Activated CD4-positive, alpha-beta T cell treated with anti-CD3 and anti-CD28 coated beads, Interleukin-2, amount 10 ng/mL, durations not matched to agents 7 days and 5 days (primary cell): ENCODE results near the gene SLC26A1. TPM values are rescaled to one million over a fixed set of nuclear protein-coding genes. Genes with fewer than 3 reads are reported as not detected.

ENCODE experiments used
- CTCF ChIA-PET: fragments of 350-600 bp; sonication (Branson Sonifier 250); formaldehyde crosslinking; loops from one replicate; lab custom pipeline; 2021; ENCODE audit warnings: antibody characterized with exemption; lab: Charles Lee
- POLR2A ChIA-PET: fragments of 350-600 bp; sonication (Branson Sonifier 250); formaldehyde crosslinking; loops from one replicate; lab custom pipeline; 2021; ENCODE audit warnings: antibody characterized with exemption; lab: Charles Lee
- DNase-seq: peaks from one replicate; pipeline ENCODE4 v3.0.0-alpha.2; 2020
- H3K27ac Mint-ChIP-seq: one replicate; pipeline ENCODE4 v1.8.0; 2021; ENCODE audit warnings: mild to moderate bottlenecking, moderate library complexity, mixed read lengths
- H3K27me3 Mint-ChIP-seq: one replicate; pipeline ENCODE4 v1.8.0; 2021; ENCODE audit warnings: mixed read lengths
- H3K36me3 Mint-ChIP-seq: one replicate; pipeline ENCODE4 v1.8.0; 2021; ENCODE audit warnings: low read depth, mixed read lengths
- H3K4me1 Mint-ChIP-seq: one replicate; pipeline ENCODE4 v1.8.0; 2021; ENCODE audit warnings: mixed read lengths
- H3K4me3 Mint-ChIP-seq: one replicate; pipeline ENCODE4 v1.8.0; 2021; ENCODE audit warnings: mild to moderate bottlenecking, moderate library complexity, mixed read lengths
- H3K9me3 Mint-ChIP-seq: one replicate; pipeline ENCODE4 v1.8.0; 2021; ENCODE audit warnings: mixed read lengths
- total RNA-seq, 2 experiments: library from RNA; stranded (reverse); gene quantifications; one replicate each; pipeline ENCODE4 v1.2.3, GENCODE V29; 2021

The SLC26A1 gene
- total RNA-seq, 2 experiments from 2014 or later, result 0.17 to 0.48 TPM

DNA sequence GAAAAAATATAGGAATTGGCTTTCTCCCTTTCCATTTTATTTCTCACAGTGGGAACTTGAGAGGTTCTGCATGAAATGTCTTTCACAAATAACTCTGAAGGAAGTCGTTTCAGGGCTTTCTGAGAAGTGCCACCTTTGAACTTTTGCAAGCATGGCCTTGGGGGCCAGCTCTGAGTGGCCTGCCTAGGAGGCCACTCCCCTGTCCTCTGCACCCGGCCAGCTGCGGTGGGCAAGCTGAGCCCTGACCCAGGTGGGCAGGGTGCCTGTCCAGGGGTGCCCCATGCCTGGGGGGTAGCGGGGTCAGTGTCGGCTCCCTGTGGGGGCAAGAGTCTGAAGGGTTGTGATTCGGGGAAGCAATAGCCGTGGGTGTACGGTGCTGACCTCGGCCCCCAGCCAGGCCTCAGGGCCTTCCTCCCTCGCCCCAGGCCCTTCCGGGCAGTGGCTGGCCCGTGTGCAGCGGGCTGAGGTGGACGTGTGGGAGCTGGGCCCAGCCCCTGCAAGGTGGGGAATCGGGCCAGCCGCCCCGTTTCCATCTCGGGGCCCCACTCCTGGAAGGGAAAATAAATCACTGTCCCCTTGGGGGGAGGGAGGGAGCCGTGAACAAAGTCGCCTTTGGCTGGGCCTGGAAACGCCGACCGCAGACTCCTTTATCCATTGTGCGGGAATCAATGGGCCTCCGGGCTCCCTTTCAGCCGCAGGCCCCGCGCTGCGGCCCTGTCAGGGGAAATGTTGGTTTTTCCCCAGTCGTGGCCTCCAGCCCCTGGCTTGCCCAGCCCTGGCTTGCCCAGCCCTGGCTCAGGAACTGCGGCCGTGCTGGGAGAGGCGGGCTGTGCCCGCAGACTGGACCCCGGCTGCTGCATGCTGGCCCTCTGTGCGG is 21.3 kb upstream of the SLC26A1 start:
- H3K4me3 Mint-ChIP-seq, result no peak overlapping the region
- POLR2A ChIA-PET, result no interaction called here
- no peaks in the 10 kb centered on the region for H3K9me3 Mint-ChIP-seq
- peaks cover 13% of the 10 kb centered on the region for H3K4me1 Mint-ChIP-seq
- DNase-seq, result no peak
- H3K27ac Mint-ChIP-seq, result no peak overlapping the region
- CTCF ChIA-PET, result no interaction called here
- H3K27me3 Mint-ChIP-seq, result no peaks in the 10 kb centered on the region
- no peaks in the 10 kb centered on the region for H3K36me3 Mint-ChIP-seq

- H3K36me3 Mint-ChIP-seq, result peaks cover 1% of the 10 kb centered on the region
- no peaks in the 10 kb centered on the region for H3K9me3 Mint-ChIP-seq
- peaks cover 7% of the 10 kb centered on the region for H3K27me3 Mint-ChIP-seq
- POLR2A ChIA-PET, result interaction anchor here (0.5 to 0.6 kb wide), 2 partner anchors 881 to 1544 kb away, joined by 4 read pairs; no protein-coding TSS in a partner anchor
- peaks cover 20% of the 10 kb centered on the region for H3K4me1 Mint-ChIP-seq
- H3K4me3 Mint-ChIP-seq, result no peak overlapping the region
- no peak for DNase-seq
- CTCF ChIA-PET, result no interaction called here
- H3K27ac Mint-ChIP-seq, result no peak overlapping the region
These were observed 20.2 kb upstream of the SLC26A1 start for GRCh38 chr4:1013225-1014073.

GRCh38 chr4:1012034-1012739 is 19.0 kb upstream of the SLC26A1 start:
- ChIA-PET CTCF (no interaction called here), POLR2A (no interaction called here)
- Mint-ChIP-seq H3K4me3 (peak overlapping the region; percentile 70), H3K9me3 (no peaks in the 10 kb centered on the region), H3K36me3 (peaks cover 1% of the 10 kb centered on the region), H3K27me3 (peaks cover 18% of the 10 kb centered on the region), H3K4me1 (peaks cover 20% of the 10 kb centered on the region), H3K27ac (no peak overlapping the region)
- DNase-seq, result peak; percentile 31

DNA sequence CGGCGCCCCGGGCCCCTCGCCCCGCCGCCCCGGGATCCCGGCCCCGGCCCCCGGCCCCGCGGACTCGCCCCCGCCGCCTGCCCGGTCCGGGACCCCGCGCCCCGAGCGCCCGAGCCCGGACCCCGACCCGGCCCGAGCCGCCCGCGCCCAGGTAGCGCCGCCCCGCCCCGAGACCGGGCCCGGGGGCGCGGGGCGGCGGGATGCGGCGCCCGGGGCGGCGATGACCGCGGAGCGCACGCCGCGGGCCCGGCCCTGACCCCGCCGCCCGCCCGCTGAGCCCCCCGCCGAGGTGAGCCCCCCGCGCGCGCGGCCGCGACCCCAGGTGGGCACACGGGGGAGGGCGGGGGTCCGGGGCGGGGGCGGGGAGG is 18.4 kb upstream of the SLC26A1 start:
- ChIA-PET POLR2A (no interaction called here), CTCF (no interaction called here)
- no peaks in the 10 kb centered on the region for H3K9me3 Mint-ChIP-seq
- H3K27ac Mint-ChIP-seq, result no peak overlapping the region
- H3K36me3 Mint-ChIP-seq, result peaks cover 1% of the 10 kb centered on the region
- H3K4me3 Mint-ChIP-seq, result no peak overlapping the region
- H3K4me1 Mint-ChIP-seq, result peaks cover 20% of the 10 kb centered on the region
- peaks cover 23% of the 10 kb centered on the region for H3K27me3 Mint-ChIP-seq
- DNase-seq, result no peak

- Mint-ChIP-seq H3K9me3 (no peaks in the 10 kb centered on the region), H3K36me3 (peaks cover 1% of the 10 kb centered on the region), H3K4me3 (peak within 1 kb of the TSS; percentile 80), H3K4me1 (peaks cover 20% of the 10 kb centered on the region), H3K27ac (peak within 1 kb of the TSS; percentile 96), H3K27me3 (peaks cover 27% of the 10 kb centered on the region)
- ChIA-PET CTCF (interaction anchor here (0.6 to 1.3 kb wide), 4 partner anchors 34 to 228 kb away, joined by 3 read pairs; no protein-coding TSS in a partner anchor), POLR2A (no interaction called here)
- peak; percentile 92 for DNase-seq
These were observed 17.9 kb upstream of the SLC26A1 start, which contains the start of gene FGFRL1 for GRCh38 chr4:1011022-1011665. Gene FGFRL1, plus strand, starts transcription at chr4:1011626. Its CDS starts 860 bp downstream, at chr4:1012486.

DNA sequence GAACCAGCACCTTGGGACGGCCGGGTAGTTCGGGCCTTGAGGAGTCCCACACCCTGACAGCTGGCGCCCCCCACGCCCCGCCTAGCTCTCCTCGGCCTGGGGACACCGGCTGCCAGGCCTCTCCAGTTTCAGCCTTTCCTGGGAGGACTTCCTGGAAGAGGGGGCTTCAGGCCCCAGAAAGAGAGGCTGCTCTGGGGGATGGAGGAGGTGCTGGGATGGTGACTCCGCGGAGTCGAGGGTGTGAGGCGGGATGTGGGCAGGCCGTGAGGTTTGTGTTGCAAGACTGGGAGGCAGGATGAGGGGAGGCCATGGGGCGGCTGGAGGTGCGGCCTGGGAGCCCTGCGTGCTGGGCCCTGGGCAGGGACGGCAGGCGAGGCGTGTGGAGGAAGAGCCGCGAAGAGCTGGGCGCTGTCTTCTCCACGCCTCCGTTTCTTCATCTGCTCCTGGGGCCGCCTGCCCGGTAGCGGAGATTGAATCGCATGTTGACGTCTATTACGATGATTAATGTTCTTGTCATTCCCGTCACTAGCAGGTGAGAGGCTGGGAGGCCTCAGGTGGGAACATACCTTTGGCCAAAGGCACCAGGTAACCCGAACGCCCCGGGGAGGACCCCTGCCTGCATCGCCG is 17.3 kb upstream of the SLC26A1 start:
- Mint-ChIP-seq H3K27ac (peak overlapping the region; percentile 96), H3K27me3 (peaks cover 27% of the 10 kb centered on the region), H3K9me3 (no peaks in the 10 kb centered on the region), H3K36me3 (peaks cover 1% of the 10 kb centered on the region), H3K4me3 (peak overlapping the region; percentile 80), H3K4me1 (peaks cover 20% of the 10 kb centered on the region)
- ChIA-PET POLR2A (no interaction called here), CTCF (interaction anchor here (0.6 to 1.3 kb wide), 6 partner anchors 24 to 258 kb away, joined by 3 to 4 read pairs (median 3); partner anchors contain the start of gene IDUA)
- peak; percentile 79 for DNase-seq

DNA sequence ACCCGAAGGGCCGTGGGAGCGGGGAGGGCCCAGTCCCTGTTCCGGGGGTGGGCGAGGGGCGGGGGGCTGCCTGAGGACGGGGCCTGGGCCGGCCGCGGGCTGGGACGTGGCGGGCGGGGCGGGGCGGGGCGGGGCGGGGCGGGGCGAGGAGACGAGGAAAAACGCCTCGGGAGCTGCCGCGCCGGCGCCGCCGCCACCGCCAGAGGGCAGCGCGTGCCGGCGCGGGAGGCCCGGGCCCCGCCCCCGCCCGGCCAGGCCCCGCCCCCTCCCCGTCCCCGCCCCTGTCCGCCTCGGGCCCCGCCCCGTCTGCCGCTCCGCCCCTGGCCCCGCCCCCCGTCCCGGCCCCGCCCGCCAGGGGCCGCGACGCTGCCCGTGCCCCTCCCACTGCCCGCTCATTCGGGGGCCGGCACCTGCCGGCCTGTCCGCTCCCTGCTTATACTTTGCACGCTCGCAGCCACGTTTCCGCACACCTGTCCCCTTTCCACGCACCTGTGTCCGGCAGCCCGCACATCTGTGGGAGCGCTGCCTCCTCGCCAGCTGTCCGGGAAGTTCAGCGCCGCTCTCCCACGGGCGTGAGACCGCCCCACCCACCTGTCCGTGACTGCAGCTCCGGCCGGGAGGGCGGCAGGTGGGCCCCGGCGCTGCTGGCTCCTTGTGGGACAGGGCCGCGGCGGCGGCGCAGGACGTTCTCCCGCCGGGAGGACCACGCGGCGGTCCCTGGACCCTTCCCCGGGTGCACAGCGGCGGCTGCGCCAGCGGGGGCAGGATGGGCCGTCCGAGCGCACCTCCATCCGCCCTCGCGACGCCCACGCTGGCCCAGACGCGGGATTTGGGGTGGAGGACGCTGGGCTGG is 16.6 kb upstream of the SLC26A1 start:
- ChIA-PET POLR2A (no interaction called here), CTCF (interaction anchor here (0.6 to 1.3 kb wide), 5 partner anchors 23 to 259 kb away, joined by 3 to 4 read pairs (median 3); partner anchors contain the start of gene IDUA)
- Mint-ChIP-seq H3K9me3 (no peaks in the 10 kb centered on the region), H3K27ac (peak overlapping the region; percentile 96), H3K27me3 (peaks cover 27% of the 10 kb centered on the region), H3K36me3 (peaks cover 1% of the 10 kb centered on the region), H3K4me3 (peak overlapping the region; percentile 80), H3K4me1 (peaks cover 20% of the 10 kb centered on the region)
- DNase-seq, result peak; percentile 72

DNA sequence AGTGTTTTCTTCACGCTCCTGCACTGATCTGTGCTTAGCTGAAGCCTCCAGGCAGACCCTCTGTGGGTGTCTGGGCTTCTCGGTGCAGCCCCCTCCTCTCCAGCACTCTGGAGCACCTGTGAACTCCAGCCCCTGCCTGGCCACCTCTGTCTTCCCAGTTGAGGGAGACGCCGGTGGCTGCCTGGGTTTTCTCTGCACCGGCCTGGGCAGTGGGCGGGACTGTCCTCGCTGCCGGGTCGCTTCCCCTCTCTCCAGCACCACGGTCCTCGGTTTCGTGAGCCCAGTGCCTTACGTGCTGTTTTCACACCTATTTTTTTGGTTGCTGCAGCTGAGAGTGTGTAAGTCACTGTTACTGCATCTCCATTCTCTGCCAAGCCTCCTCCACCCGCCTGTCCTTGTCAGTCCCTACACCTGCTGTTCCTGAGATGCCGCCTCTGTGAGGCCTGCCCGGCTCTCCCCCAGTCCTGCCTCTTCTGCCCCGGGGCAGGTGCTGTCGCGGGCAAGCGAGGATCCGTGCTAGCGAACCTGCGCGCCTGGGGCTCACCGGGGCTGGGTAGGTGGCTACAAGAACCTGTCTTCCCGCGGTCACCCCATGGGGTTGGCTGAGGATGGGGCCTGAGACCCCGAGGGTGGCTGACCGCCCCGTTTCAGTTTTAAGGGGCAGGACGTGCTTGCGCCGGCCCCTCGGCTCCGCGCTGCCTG is 15.8 kb upstream of the SLC26A1 start:
- CTCF ChIA-PET, result no interaction called here
- DNase-seq, result peak; percentile 43
- H3K27ac Mint-ChIP-seq, result peak overlapping the region; percentile 31
- H3K27me3 Mint-ChIP-seq, result peaks cover 31% of the 10 kb centered on the region
- H3K36me3 Mint-ChIP-seq, result peaks cover 1% of the 10 kb centered on the region
- peaks cover 18% of the 10 kb centered on the region for H3K4me1 Mint-ChIP-seq
- POLR2A ChIA-PET, result no interaction called here
- H3K4me3 Mint-ChIP-seq, result peak overlapping the region; percentile 67
- no peaks in the 10 kb centered on the region for H3K9me3 Mint-ChIP-seq

- Mint-ChIP-seq H3K27ac (no peak overlapping the region), H3K27me3 (peaks cover 38% of the 10 kb centered on the region), H3K4me3 (no peak overlapping the region), H3K4me1 (peaks cover 14% of the 10 kb centered on the region), H3K36me3 (peaks cover 1% of the 10 kb centered on the region), H3K9me3 (no peaks in the 10 kb centered on the region)
- ChIA-PET CTCF (no interaction called here), POLR2A (no interaction called here)
- no peak for DNase-seq
These were observed 13.7 kb upstream of the SLC26A1 start for GRCh38 chr4:1006856-1007255.

- Mint-ChIP-seq H3K4me1 (peaks cover 8% of the 10 kb centered on the region), H3K9me3 (no peaks in the 10 kb centered on the region), H3K4me3 (no peak overlapping the region), H3K36me3 (peaks cover 1% of the 10 kb centered on the region), H3K27ac (no peak overlapping the region), H3K27me3 (peaks cover 47% of the 10 kb centered on the region)
- ChIA-PET POLR2A (no interaction called here), CTCF (no interaction called here)
- no peak for DNase-seq
These were observed 11.6 kb upstream of the SLC26A1 start for GRCh38 chr4:1004557-1005485.
